Cerebellar nuclear complex (tissue), 1 donor: ENCODE data around the gene GREM2.
A peak's percentile ranks its signal among the peaks of the same experiment; 100 is the strongest.

Source experiments
- DNase-seq, 2 experiments: peaks; one replicate each; lab custom pipeline; 2025; lab: John Stamatoyannopoulos, UW

GREM2 gene

GRCh38 chr1:240610636-240611035, 1.3 kb downstream of the GREM2 start:
- DNase-seq, result no peak

DNA sequence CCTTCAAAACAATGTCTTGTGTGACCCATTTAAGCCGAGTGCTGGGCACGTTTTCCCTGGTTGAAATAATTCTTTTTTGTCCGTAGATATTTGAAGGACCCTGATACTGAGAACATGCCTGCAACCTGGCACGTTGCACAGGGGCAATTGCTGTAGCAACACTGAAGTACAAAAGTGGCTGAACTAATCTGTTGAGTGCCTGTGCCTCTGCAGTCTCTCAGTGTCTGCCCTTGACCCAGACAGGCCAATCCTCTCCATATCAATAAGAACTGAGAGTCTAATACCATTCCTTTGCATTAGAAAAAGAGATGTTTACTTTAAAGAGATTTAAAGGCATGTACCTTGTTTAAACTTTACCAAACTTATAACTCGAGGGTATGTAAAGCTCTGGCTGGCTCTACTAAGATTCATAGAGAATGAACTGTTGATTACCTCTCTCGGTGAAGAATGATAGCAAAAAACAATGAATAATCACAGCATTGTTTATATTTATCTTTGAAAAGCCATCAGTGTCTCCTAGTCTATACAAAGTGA, 2.4 kb downstream of the GREM2 start:
- no peak for DNase-seq

GRCh38 chr1:240608707-240609106, 3.2 kb downstream of the GREM2 start:
- no peak for DNase-seq

DNA sequence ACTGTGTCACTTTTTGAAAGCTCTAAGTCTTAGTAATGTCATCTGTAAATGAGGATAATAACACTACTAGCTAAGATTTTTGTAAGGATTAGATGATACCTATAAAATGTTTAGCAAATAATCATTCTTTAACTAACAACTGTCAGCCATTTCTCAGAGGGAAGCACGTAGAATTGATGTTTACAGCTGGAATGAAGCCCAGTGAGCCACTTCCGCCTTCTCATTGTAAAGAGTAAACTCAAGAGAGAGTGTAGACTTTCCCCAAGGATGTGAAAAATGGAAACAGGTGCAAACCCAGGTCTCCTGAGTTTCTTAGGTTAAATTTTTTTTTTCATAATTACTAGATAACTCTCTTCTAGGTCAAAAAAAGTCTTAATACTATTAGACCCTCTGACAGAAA, 4.9 kb downstream of the GREM2 start:
- DNase-seq, result no peak

- no peak for DNase-seq
Measured at GRCh38 chr1:240602189-240602588, 9.8 kb downstream of the GREM2 start.

DNA sequence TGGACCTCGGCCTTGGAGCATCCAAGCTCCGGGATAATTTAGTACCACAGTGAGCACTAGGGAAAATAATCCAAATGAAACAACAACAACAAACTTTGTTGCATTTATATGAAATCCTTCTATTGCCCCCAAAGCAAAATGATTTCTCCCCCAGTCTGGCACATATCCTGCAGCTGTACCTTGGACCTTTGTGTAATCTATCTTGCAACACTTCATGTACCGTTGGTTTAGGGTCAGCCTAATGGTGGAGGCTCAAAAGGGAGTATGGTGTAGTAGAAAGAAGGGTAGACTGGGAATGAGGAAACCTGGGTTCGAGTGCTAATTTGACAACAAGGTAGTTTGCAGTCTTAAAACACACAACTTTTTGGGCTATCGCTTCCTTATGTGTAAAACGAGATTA, 12.1 kb downstream of the GREM2 start:
- DNase-seq, result no peak

- no peak for DNase-seq
Measured at GRCh38 chr1:240599299-240599698, 12.7 kb downstream of the GREM2 start.

GRCh38 chr1:240598216-240599001, 13.5 kb downstream of the GREM2 start:
- no peak for DNase-seq

- DNase-seq, result no peak
Measured at GRCh38 chr1:240597153-240597745, 14.7 kb downstream of the GREM2 start.

DNA sequence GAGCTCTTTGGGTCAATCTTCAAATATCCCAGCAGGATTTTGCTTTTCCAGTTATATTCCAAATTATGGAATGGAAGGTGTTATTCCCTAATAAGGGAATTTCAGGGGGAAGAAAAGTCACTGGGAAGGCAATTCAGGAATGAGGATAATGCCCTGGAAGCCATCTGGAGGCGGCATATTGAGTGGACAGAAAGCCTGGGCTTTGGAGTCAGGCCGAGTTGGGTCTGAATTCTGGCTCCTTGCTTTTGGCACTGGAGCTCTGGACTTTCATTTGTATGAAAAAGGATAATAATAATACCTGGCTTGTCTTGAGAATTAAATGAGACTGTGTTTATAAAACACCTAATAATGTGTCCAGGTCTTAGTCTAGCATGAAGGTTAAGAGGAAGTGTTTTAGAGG, 16.5 kb downstream of the GREM2 start:
- peak in 1 of 2 experiments; percentile 4 for DNase-seq

- DNase-seq, result no peak
Measured at GRCh38 chr1:240591564-240591963, 20.4 kb downstream of the GREM2 start.

- DNase-seq, result no peak
Measured at GRCh38 chr1:240591078-240591477, 20.9 kb downstream of the GREM2 start.

- no peak for DNase-seq
Measured at GRCh38 chr1:240589585-240590110, 22.3 kb downstream of the GREM2 start.

GRCh38 chr1:240586006-240586405, 25.9 kb downstream of the GREM2 start:
- no peak for DNase-seq

DNA sequence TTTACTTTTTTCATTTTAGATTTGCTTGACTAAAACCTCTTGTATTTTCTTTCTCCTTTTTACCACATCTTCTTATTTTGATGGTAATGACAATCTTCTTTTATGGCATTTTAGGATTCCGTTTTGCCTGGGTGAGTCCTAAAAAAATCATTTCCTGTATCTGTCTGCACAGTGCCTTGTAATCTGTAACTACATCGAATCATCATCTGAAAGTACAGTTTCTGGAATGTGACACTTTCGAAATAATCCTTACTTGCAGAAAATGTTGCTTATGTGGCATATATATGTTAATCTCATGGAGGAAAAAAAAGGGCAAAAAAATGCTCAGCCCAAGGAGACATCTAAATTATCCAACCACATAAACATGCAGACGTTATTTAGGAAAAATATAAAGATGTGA, 29.0 kb downstream of the GREM2 start:
- DNase-seq, result no peak

GRCh38 chr1:240579511-240579910, 32.4 kb downstream of the GREM2 start:
- DNase-seq, result no peak

- DNase-seq, result no peak
Measured at GRCh38 chr1:240577095-240577494, 34.9 kb downstream of the GREM2 start.

- DNase-seq, result no peak
Measured at GRCh38 chr1:240575981-240576662, 35.8 kb downstream of the GREM2 start.

DNA sequence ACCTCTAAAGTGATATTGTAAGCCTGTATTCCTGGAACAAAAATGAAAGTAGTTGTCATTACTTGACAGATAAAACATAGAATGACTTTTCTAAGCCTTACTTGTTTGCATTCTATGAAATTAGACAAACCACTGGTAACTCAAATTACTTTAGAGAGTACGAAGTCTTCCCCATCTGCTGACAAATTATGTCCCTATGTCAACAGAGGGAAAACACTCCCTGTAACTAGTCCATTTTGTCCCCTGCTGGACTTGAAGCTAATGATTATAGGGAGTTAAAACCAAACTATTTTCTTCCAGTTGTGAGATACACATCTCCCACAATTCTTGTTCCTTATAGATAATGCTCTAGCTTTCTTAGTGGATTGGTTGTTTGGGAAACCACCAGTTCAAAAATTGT, 39.6 kb downstream of the GREM2 start:
- no peak for DNase-seq

DNA sequence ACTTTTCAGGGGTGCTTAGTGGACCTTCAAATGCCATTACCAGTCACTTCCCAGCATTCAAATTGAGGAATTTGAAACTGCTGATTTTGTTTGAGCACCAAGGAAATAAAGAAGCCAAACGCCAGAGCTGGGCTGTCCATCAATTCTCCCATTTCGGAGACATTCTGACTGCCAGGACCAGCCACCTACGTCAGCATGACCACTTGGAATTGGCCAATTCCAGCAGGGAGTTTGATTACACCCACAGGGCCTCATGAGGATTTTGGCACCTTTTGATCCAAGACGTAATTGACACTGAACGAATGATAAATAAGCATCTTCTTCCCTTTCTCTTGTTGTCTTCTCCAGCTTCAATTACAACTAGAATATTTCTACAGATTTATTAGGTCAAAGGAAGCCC, 40.2 kb downstream of the GREM2 start:
- no peak for DNase-seq

GRCh38 chr1:240567066-240567465, 44.9 kb downstream of the GREM2 start:
- no peak for DNase-seq

DNA sequence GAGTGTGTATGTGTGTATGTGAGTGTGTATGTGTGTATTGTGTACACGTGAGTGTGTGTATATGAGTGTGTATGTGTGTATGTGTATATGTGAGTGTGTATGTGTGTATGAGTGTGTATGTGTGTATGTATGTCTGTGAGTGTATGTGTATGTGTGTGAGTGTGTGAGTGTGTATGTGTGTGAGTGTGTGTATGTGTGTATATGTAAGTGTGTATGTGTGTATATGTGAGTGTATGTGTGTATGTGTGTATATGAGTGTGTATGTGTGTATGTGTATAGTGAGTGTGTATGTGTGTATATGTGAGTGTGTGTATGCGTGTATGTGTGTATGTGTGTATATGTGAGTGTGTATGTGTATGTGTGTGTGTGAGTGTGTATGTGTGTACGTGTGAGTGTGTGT, 49.2 kb downstream of the GREM2 start:
- DNase-seq, result no peak

- no peak for DNase-seq
Measured at GRCh38 chr1:240562111-240562590, 49.8 kb downstream of the GREM2 start.
